Neural progenitor cell (in vitro differentiated cells): Measurements from ENCODE around the gene PRSS53.

ENCODE experiments used
- CTCF ChIP-seq: fragments of 200-600 bp; sonication (generic); IDR thresholded peaks from 2 replicates; pipeline ENCODE4 v1.5.1; 2017; ENCODE audit warnings: antibody characterized with exemption, mild to moderate bottlenecking
- EZH2 ChIP-seq: fragments of 200-600 bp; sonication (generic); IDR thresholded peaks from 2 replicates; pipeline ENCODE4 v1.6.1; 2017; ENCODE audit warnings: antibody characterized with exemption, mild to moderate bottlenecking, moderate library complexity
- EZH2phosphoT487 ChIP-seq: fragments of 200-600 bp; sonication (generic); IDR thresholded peaks from 2 replicates; pipeline ENCODE4 v1.6.1; 2017; ENCODE audit warnings: antibody characterized with exemption

GRCh38 chr16:31093132-31093703 is 4.5 kb upstream of the PRSS53 start:
- TF ChIP-seq CTCF: no peak
- TF ChIP-seq EZH2: no peak
- TF ChIP-seq EZH2phosphoT487: no peak
